Activated CD8-positive, alpha-beta T cell treated with anti-CD3 and anti-CD28 coated beads, Interleukin-2, amount 10 ng/mL, durations not matched to agents 7 days and 5 days (primary cell): ENCODE measurements around the gene TIPRL. TPM values are rescaled to one million over a fixed set of nuclear protein-coding genes. Genes with fewer than 3 reads are reported as not detected.

Source experiments
- ATAC-seq: fragments of 150-1000 bp; cut with Tn5 transposase; one replicate; pipeline ENCODE4 v1.10.0; 2021; ENCODE audit warnings: moderate library complexity
- CTCF ChIA-PET: fragments of 350-600 bp; sonication (Branson Sonifier 250); formaldehyde crosslinking; loops from one replicate; lab custom pipeline; 2021; ENCODE audit warnings: antibody characterized with exemption; lab: Charles Lee
- POLR2A ChIA-PET: fragments of 350-600 bp; sonication (Branson Sonifier 250); formaldehyde crosslinking; loops from one replicate; lab custom pipeline; 2021; ENCODE audit warnings: antibody characterized with exemption; lab: Charles Lee
- DNase-seq: peaks from one replicate; pipeline ENCODE4 v3.0.0-alpha.2; 2020
- H3K27ac Mint-ChIP-seq: one replicate; pipeline ENCODE4 v1.8.0; 2021; ENCODE audit warnings: mild to moderate bottlenecking, mixed read lengths
- H3K27me3 Mint-ChIP-seq: one replicate; pipeline ENCODE4 v1.8.0; 2021; ENCODE audit warnings: low read depth, mixed read lengths
- H3K36me3 Mint-ChIP-seq: one replicate; pipeline ENCODE4 v1.8.0; 2021; ENCODE audit warnings: low read depth, mixed read lengths
- H3K4me1 Mint-ChIP-seq: one replicate; pipeline ENCODE4 v1.8.0; 2021; ENCODE audit warnings: low read depth, mixed read lengths
- H3K4me3 Mint-ChIP-seq: one replicate; pipeline ENCODE4 v1.8.0; 2021; ENCODE audit warnings: mild to moderate bottlenecking, mixed read lengths
- H3K9me3 Mint-ChIP-seq: one replicate; pipeline ENCODE4 v1.8.0; 2022; ENCODE audit warnings: mixed read lengths; ENCODE audit not compliant: insufficient read depth
- total RNA-seq, 2 experiments: library from RNA; stranded (reverse); gene quantifications; one replicate each; pipeline ENCODE4 v1.2.3, GENCODE V29; 2021

The TIPRL gene
- total RNA-seq, 2 experiments from 2014 or later, result 48.6 to 53.6 TPM

GRCh38 chr1:168159979-168160378 is 18.8 kb upstream of the TIPRL start:
- ChIA-PET POLR2A (interaction anchor here (0.6 kb wide), 1 partner anchor 1700 kb away, joined by 3 read pairs; no protein-coding TSS in a partner anchor), CTCF (interaction anchor here (0.7 to 1.5 kb wide), 4 partner anchors 8 to 1189 kb away, joined by 3 to 4 read pairs (median 4); no protein-coding TSS in a partner anchor)
- H3K27ac Mint-ChIP-seq, result no peak overlapping the region

GRCh38 chr1:168161459-168161858 is 17.3 kb upstream of the TIPRL start:
- ATAC-seq, result no peak
- Mint-ChIP-seq H3K27me3 (peaks cover 19% of the 10 kb centered on the region), H3K36me3 (no peaks in the 10 kb centered on the region), H3K4me3 (no peak overlapping the region), H3K9me3 (peaks cover 18% of the 10 kb centered on the region), H3K4me1 (no peaks in the 10 kb centered on the region), H3K27ac (no peak overlapping the region)
- POLR2A ChIA-PET, result no interaction called here
- CTCF ChIA-PET, result interaction anchor here (0.7 kb wide), 1 partner anchor 16 kb away, joined by 3 read pairs; no protein-coding TSS in a partner anchor
- DNase-seq, result no peak

More at GRCh38 chr1:168159979-168160378, 18.8 kb upstream of the TIPRL start:
- H3K27me3 Mint-ChIP-seq, result peaks cover 27% of the 10 kb centered on the region
- H3K9me3 Mint-ChIP-seq, result peaks cover 22% of the 10 kb centered on the region
- no peaks in the 10 kb centered on the region for H3K36me3 Mint-ChIP-seq
- no peak overlapping the region for H3K4me3 Mint-ChIP-seq
- H3K4me1 Mint-ChIP-seq, result no peaks in the 10 kb centered on the region
- ATAC-seq (no peak), DNase-seq (no peak)

- DNase-seq, result no peak
- no peak for ATAC-seq
- H3K9me3 Mint-ChIP-seq, result peaks cover 18% of the 10 kb centered on the region
- no peak overlapping the region for H3K27ac Mint-ChIP-seq
- ChIA-PET POLR2A (interaction anchor here (0.7 kb wide), 1 partner anchor 96 kb away, joined by 4 read pairs; no protein-coding TSS in a partner anchor), CTCF (interaction anchor here (0.6 to 1.4 kb wide), 2 partner anchors 15 to 18 kb away, joined by 3 to 5 read pairs; no protein-coding TSS in a partner anchor)
- H3K4me3 Mint-ChIP-seq, result no peak overlapping the region
- H3K36me3 Mint-ChIP-seq, result no peaks in the 10 kb centered on the region
- peaks cover 11% of the 10 kb centered on the region for H3K27me3 Mint-ChIP-seq
- no peaks in the 10 kb centered on the region for H3K4me1 Mint-ChIP-seq
Observed at GRCh38 chr1:168163670-168164069, 15.1 kb upstream of the TIPRL start.

GRCh38 chr1:168164771-168165170 is 14.0 kb upstream of the TIPRL start:
- CTCF ChIA-PET, result interaction anchor here (0.6 to 1.4 kb wide), 2 partner anchors 19 to 268 kb away, joined by 3 to 5 read pairs; no protein-coding TSS in a partner anchor
- no peak for DNase-seq

GRCh38 chr1:168167806-168168205 is 11.0 kb upstream of the TIPRL start:
- DNase-seq (no peak), ATAC-seq (no peak)
- Mint-ChIP-seq H3K9me3 (no peaks in the 10 kb centered on the region), H3K27ac (no peak overlapping the region), H3K27me3 (peaks cover 4% of the 10 kb centered on the region), H3K4me1 (no peaks in the 10 kb centered on the region), H3K4me3 (no peak overlapping the region), H3K36me3 (no peaks in the 10 kb centered on the region)
- POLR2A ChIA-PET, result no interaction called here
- CTCF ChIA-PET, result interaction anchor here (1.0 to 1.8 kb wide), 3 partner anchors 8 to 67 kb away, joined by 3 to 5 read pairs (median 4); no protein-coding TSS in a partner anchor

More at GRCh38 chr1:168164771-168165170, 14.0 kb upstream of the TIPRL start:
- no peak overlapping the region for H3K27ac Mint-ChIP-seq
- H3K4me1 Mint-ChIP-seq, result no peaks in the 10 kb centered on the region
- no peaks in the 10 kb centered on the region for H3K36me3 Mint-ChIP-seq
- H3K27me3 Mint-ChIP-seq, result peaks cover 7% of the 10 kb centered on the region
- POLR2A ChIA-PET, result interaction anchor here (0.6 kb wide), 1 partner anchor 13 kb away, joined by 3 read pairs; no protein-coding TSS in a partner anchor
- ATAC-seq, result no peak
- peaks cover 12% of the 10 kb centered on the region for H3K9me3 Mint-ChIP-seq
- no peak overlapping the region for H3K4me3 Mint-ChIP-seq

GRCh38 chr1:168170564-168171508 is 7.9 kb upstream of the TIPRL start:
- Mint-ChIP-seq H3K36me3 (no peaks in the 10 kb centered on the region), H3K4me1 (no peaks in the 10 kb centered on the region), H3K27ac (no peak overlapping the region), H3K4me3 (no peak overlapping the region), H3K27me3 (peaks cover 2% of the 10 kb centered on the region), H3K9me3 (no peaks in the 10 kb centered on the region)
- ATAC-seq (no peak), DNase-seq (no peak)
- ChIA-PET CTCF (no interaction called here), POLR2A (no interaction called here)

GRCh38 chr1:168172250-168172915 is 6.4 kb upstream of the TIPRL start:
- no peaks in the 10 kb centered on the region for H3K9me3 Mint-ChIP-seq
- POLR2A ChIA-PET, result no interaction called here

GRCh38 chr1:168178227-168178637 is 530 bp upstream of the TIPRL start:
- H3K27me3 Mint-ChIP-seq, result no peaks in the 10 kb centered on the region
- peaks cover 9% of the 10 kb centered on the region for H3K4me1 Mint-ChIP-seq
- H3K36me3 Mint-ChIP-seq, result no peaks in the 10 kb centered on the region
- H3K4me3 Mint-ChIP-seq, result no peak overlapping the region
- CTCF ChIA-PET, result interaction anchor here (1.4 to 3.1 kb wide), 4 partner anchors 11 to 244 kb away, joined by 3 to 14 read pairs (median 9); partner anchors contain the start of gene SFT2D2
- peak; percentile 1 for ATAC-seq
- POLR2A ChIA-PET, result interaction anchor here (0.7 to 3.4 kb wide), 2 partner anchors 13 to 49 kb away, joined by 3 to 19 read pairs; partner anchors contain the start of gene SFT2D2
- DNase-seq, result no peak
- no peak overlapping the region for H3K27ac Mint-ChIP-seq
- H3K9me3 Mint-ChIP-seq, result no peaks in the 10 kb centered on the region

More at GRCh38 chr1:168172250-168172915, 6.4 kb upstream of the TIPRL start:
- Mint-ChIP-seq H3K4me1 (no peaks in the 10 kb centered on the region), H3K36me3 (no peaks in the 10 kb centered on the region), H3K27me3 (peaks cover 2% of the 10 kb centered on the region), H3K4me3 (no peak overlapping the region), H3K27ac (no peak overlapping the region)
- DNase-seq, result no peak
- CTCF ChIA-PET, result no interaction called here
- ATAC-seq, result no peak

GRCh38 chr1:168179438-168180147 is 831 bp downstream of the TIPRL start:
- ChIA-PET CTCF (interaction anchor here (0.7 to 3.1 kb wide), 7 partner anchors 10 to 245 kb away, joined by 3 to 14 read pairs (median 6); partner anchors contain the start of gene SFT2D2), POLR2A (interaction anchor here (0.6 to 3.4 kb wide), 4 partner anchors 9 to 465 kb away, joined by 3 to 19 read pairs (median 3); partner anchors contain the start of gene SFT2D2)
- DNase-seq, result no peak
- H3K4me3 Mint-ChIP-seq, result no peak overlapping the region
- no peaks in the 10 kb centered on the region for H3K9me3 Mint-ChIP-seq
- H3K27ac Mint-ChIP-seq, result no peak overlapping the region
- no peaks in the 10 kb centered on the region for H3K27me3 Mint-ChIP-seq
- H3K36me3 Mint-ChIP-seq, result peaks cover 6% of the 10 kb centered on the region
- H3K4me1 Mint-ChIP-seq, result peaks cover 11% of the 10 kb centered on the region
- peak; percentile 2 for ATAC-seq

- Mint-ChIP-seq H3K4me1 (peaks cover 11% of the 10 kb centered on the region), H3K27ac (no peak overlapping the region), H3K9me3 (no peaks in the 10 kb centered on the region), H3K4me3 (no peak overlapping the region), H3K36me3 (peaks cover 11% of the 10 kb centered on the region), H3K27me3 (no peaks in the 10 kb centered on the region)
- CTCF ChIA-PET, result interaction anchor here (0.7 to 3.1 kb wide), 5 partner anchors 9 to 163 kb away, joined by 3 to 14 read pairs (median 6); no protein-coding TSS in a partner anchor
- POLR2A ChIA-PET, result interaction anchor here (0.6 to 3.4 kb wide), 4 partner anchors 8 to 465 kb away, joined by 3 to 19 read pairs (median 3); partner anchors contain the start of gene SFT2D2
- DNase-seq (no peak), ATAC-seq (no peak)
Observed at GRCh38 chr1:168180148-168180524, 1.4 kb downstream of the TIPRL start.
